SK-N-MC (cell line): ENCODE measurements around the gene TTC39A.

ENCODE experiments used
- DNase-seq: peaks from one replicate; pipeline ENCODE4 v3.0.0-alpha.2; 2011; ENCODE audit warnings: low read depth, low spot score
- H3K27ac ChIP-seq: fragments of 200-600 bp; sonication (generic); 2 replicates; pipeline ENCODE4 v1.5.1; 2016; ENCODE audit warnings: mixed run types
- H3K36me3 ChIP-seq: fragments of 200-600 bp; sonication (generic); 2 replicates; pipeline ENCODE4 v1.6.1; 2017; ENCODE audit warnings: antibody characterized with exemption, low read length, mixed read lengths; ENCODE audit not compliant: insufficient read depth
- H3K4me3 ChIP-seq: fragments of 200-600 bp; sonication (generic); 2 replicates; pipeline ENCODE4 v1.5.1; 2016
- H3K9ac ChIP-seq: fragments of 200-600 bp; sonication (generic); 2 replicates; pipeline ENCODE4 v1.8.0; 2017; ENCODE audit warnings: mixed run types, mixed read lengths; ENCODE audit not compliant: insufficient read length
- H3K9me3 ChIP-seq: fragments of 200-600 bp; sonication (generic); 2 replicates; pipeline ENCODE4 v1.6.1; 2017; ENCODE audit warnings: low read depth, mild to moderate bottlenecking, antibody characterized with exemption, low read length, moderate library complexity, mixed read lengths
- EZH2 ChIP-seq: fragments of 200-600 bp; sonication (generic); IDR thresholded peaks from one replicate; pipeline ENCODE4 v1.6.1; 2017; ENCODE audit warnings: antibody characterized with exemption
- FOXP2 ChIP-seq: optimal IDR thresholded peaks from 2 replicates; pipeline ENCODE3; 2011; ENCODE audit warnings: mild to moderate bottlenecking, moderate library complexity; ENCODE audit not compliant: insufficient read depth; ENCODE audit errors: extremely low read length, control extremely low read depth
- POLR2AphosphoS5 ChIP-seq: IDR thresholded peaks from 2 replicates; pipeline ENCODE4 v1.6.1; 2012; ENCODE audit warnings: mild to moderate bottlenecking, low read depth, low read length, borderline replicate concordance

The TTC39A gene

DNA sequence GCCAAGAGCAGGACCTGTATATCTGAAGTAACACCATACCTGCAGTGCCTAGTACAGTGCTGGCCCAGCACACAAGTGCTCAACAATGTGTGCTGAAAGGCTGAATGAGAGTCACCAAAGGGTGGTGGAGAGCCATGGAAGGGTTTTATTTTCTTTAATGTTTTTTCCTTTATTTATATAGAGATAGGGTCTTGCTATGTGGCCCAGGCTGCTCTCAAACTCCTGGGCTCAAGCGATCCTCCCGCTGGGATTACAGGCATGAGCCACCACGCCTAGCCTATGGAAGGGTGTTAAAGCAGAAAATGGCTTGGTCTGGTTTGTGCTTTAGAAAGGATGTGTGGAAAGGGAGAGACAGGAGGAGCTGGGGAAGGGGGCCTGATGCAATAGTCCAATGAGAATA lies 13.3 kb upstream of the TTC39A start:
- Histone ChIP-seq H3K4me3 (no peak overlapping the region), H3K9ac (no peak overlapping the region), H3K9me3 (no peaks in the 10 kb centered on the region), H3K36me3 (no peaks in the 10 kb centered on the region), H3K27ac (no peak overlapping the region)
- no peak for DNase-seq
- TF ChIP-seq EZH2, result no peak
- TF ChIP-seq POLR2AphosphoS5, result no peak
- TF ChIP-seq FOXP2, result no peak

DNA sequence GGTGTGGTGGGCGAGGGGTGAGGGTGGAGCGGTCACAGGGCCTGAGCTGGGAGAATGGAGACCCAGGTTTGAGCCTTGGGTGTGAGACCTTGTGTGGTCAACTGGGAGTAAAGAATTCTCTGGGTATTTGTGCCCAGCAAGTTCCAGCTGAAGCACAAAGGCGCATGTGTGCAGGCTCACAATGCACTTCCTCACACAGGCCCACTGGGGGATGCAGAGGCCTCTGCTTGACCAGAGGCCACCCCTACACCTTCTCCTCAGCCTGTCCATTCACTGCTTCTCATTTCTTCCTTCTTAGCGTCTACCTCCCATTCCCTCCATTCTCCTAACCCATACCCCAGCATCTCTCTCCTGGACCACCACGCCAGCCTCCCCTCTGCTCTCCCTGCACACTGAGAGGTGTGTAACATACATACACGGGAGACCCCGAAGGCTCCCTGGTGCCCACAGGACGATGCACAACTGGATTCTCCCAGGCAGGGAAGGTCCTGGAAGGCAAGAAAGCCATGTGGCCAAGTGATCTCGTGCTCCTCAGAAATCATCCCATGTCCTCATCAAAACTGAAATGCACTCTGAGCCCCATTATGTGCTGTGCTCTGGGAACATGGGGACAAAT lies 12.3 kb upstream of the TTC39A start:
- no peak for DNase-seq
- Histone ChIP-seq H3K9me3 (no peaks in the 10 kb centered on the region), H3K36me3 (no peaks in the 10 kb centered on the region), H3K4me3 (no peak overlapping the region), H3K27ac (no peak overlapping the region), H3K9ac (no peak overlapping the region)
- TF ChIP-seq FOXP2 (no peak), POLR2AphosphoS5 (no peak), EZH2 (no peak)

DNA sequence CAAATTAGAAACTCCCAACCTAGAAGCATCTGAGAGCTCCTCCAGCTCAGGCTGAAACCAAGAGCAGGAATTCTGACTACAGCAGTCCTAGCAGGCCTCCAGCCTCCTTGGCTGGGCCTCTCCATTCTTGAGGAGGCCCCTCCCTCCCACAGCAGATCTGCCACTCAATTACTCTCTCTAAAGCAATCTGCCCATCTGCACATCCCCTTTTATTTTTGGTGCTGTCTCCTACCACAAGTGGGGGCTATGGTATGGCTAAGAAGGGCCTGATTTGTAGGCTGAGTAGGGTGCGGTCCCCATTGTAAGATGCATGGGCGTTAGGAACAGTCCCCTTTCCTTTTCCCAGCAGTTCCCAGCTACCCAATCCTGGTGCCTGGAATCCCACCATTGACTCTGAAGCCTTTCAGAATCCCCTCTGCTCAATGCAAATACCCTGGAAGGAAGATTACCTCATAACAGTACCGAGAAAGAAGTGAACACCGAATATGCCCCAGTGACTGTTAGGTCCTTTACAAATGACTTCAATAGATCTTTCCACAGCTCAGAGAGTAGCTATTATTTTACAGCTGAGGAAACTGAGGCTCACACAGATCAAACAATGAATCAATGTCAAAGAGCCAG lies 11.6 kb upstream of the TTC39A start:
- DNase-seq, result no peak
- no peaks in the 10 kb centered on the region for H3K36me3 ChIP-seq
- H3K4me3 ChIP-seq, result no peak overlapping the region
- no peak for TF ChIP-seq EZH2
- no peak for TF ChIP-seq POLR2AphosphoS5
- no peak for TF ChIP-seq FOXP2
- no peaks in the 10 kb centered on the region for H3K9me3 ChIP-seq
- no peak overlapping the region for H3K27ac ChIP-seq
- no peak overlapping the region for H3K9ac ChIP-seq

DNA sequence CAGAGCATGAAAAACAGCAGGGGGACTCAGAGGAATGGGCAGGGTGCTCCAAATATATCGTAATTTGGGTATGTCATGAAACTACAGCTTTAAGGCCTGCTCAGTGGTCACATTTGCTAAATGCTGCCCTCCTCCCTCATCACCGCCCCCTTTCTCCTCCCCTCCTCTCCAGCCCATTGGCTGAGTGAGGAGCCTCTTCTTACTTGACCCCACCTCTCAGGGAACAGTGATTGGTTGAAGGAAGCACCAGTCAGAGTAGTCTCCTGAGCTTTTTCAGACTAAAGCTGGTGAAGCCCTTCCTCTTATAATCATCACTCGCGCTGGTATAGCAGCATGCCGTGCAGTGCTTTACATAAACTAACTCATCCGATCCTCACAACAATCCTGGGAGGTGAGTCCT lies 10.0 kb upstream of the TTC39A start:
- Histone ChIP-seq H3K27ac (no peak overlapping the region), H3K9me3 (no peaks in the 10 kb centered on the region), H3K9ac (no peak overlapping the region), H3K4me3 (no peak overlapping the region), H3K36me3 (no peaks in the 10 kb centered on the region)
- no peak for TF ChIP-seq EZH2
- TF ChIP-seq POLR2AphosphoS5, result no peak
- no peak for TF ChIP-seq FOXP2
- DNase-seq, result no peak

DNA sequence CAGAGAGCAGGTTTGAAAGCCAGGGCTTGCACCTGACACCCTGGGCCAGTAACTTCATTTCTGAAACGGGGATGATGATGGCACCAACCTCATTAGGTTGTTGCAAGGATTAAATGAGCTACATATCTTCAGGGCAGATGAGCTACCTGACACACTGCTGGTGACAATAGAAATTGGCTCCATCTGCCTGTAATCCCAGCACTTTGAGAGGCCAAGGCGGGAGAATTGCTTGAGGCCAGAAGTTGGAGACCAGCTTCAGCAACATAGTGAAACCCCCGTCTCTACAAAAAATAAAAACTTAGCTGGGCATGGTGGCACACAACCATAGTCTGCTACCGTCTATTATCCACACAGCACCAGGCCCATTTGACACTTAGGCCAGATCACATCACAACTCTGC lies 6.3 kb upstream of the TTC39A start:
- H3K9ac ChIP-seq, result no peak overlapping the region
- no peaks in the 10 kb centered on the region for H3K9me3 ChIP-seq

DNA sequence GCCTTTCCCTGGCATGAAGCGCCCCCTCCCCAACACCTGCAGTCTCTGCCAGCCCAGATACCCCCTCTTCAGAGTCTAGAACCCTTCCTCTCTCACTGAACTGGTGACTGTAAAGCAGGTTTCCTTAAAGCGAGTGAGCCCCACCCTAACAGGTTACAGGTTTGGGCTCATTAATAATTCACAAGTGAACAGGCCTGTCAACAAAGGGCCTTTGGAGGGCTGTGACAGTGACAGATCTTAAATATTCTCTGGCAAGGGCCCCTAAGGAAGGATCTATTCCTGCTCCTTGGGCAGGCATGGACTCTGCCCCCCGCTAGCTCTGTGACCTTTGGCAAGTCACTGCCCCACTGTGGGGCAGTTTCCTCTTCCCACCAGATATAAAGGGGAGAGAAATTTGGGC lies 5.6 kb upstream of the TTC39A start:
- Histone ChIP-seq H3K9ac (no peak overlapping the region), H3K36me3 (no peaks in the 10 kb centered on the region), H3K4me3 (no peak overlapping the region), H3K9me3 (no peaks in the 10 kb centered on the region), H3K27ac (no peak overlapping the region)
- TF ChIP-seq FOXP2, result no peak
- TF ChIP-seq POLR2AphosphoS5, result no peak
- TF ChIP-seq EZH2, result no peak
- DNase-seq, result no peak

More for the DNA sequence above, 6.3 kb upstream of the TTC39A start:
- no peak for DNase-seq
- Histone ChIP-seq H3K36me3 (no peaks in the 10 kb centered on the region), H3K27ac (no peak overlapping the region), H3K4me3 (no peak overlapping the region)
- TF ChIP-seq EZH2, result no peak
- TF ChIP-seq POLR2AphosphoS5, result no peak
- no peak for TF ChIP-seq FOXP2

DNA sequence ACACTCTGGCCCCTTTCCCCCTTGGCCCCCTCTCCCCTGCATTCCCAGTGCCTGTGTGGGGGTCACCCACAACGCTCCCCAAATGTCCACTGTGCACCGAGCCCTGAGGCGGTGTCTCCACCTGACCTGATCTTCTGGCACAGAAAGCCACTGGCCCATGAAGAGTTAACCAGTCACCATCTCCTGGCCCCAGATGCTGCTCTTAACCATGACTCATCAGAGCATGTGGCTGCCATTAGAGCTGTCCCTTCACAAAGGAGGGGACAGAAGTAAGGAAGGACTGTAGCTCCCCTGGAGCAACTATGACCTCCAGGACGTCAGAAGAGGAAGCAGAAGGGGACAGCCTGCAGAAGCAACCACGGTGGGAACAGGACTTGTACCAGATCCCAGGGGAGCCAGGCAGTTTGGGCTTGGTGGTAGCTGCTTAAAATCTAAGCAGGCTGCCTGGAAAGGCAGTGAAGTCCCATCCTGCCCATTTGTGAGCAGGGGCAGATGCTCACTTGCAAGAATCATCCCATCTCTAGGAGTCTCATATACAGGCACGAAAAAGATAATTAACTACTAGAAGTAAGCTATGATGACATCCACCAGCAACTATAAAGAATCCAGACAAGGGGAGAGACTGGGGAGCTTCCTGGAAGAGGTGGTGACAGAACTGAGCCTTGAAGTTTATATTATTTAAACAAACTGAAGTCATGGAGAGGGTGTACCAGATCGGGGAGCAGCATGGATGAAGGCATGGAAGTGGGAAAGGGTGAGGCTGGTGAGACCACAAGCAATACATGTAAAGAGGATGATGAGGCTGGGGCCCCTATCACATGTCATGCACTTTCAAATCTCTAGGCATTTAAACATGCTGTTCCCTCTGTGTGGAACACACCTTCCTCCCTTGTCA lies 1.1 kb upstream of the TTC39A start:
- DNase-seq, result no peak
- H3K9me3 ChIP-seq, result no peaks in the 10 kb centered on the region
- H3K9ac ChIP-seq, result no peak overlapping the region
- no peak overlapping the region for H3K4me3 ChIP-seq
- no peaks in the 10 kb centered on the region for H3K36me3 ChIP-seq
- no peak overlapping the region for H3K27ac ChIP-seq
- no peak for TF ChIP-seq FOXP2
- no peak for TF ChIP-seq EZH2
- TF ChIP-seq POLR2AphosphoS5, result no peak

DNA sequence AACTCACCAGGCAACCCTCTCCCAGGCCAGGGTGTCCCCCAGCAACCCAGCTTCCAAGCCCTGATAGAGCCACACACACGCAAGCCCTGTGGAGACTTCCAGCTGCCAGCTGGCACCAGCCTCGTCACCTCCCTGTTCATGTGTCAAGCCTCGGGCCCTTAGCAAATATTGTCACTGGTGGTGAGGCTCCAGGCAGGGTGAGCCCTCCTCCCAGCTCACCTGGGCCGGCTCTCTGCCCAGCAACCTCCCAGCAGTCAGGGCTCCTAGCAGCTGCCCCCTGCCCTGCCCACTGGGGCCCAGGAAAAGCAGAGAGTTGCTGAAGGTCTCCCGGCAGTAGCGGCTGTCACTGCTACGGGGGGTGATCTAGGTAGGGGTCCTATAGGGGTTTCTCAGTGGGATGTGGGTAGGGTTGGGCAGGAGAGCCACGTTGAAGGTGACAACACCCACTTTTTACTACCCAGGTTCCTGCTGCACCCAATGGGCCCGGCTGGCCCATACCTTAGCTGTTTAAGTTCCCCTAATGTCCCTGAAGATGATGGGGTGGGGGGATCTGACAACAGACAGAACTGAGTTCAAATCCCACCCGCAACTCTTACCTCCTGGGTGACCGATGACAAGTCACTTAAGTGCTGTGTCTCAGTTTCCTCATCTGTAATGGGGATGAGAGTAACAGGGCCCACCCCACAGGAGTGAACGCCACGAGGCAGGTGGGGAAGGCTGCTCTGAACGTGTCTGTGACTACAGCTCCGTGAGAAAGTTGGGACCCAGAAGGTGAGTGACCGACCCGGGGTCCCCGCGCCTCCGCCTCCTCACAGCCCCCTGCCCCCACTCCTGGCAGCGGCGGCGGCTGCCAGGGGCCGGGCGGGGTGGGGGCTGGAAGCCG lies 678 bp downstream of the TTC39A start:
- H3K9ac ChIP-seq, result no peak overlapping the region

More for the DNA sequence above, 678 bp downstream of the TTC39A start:
- Histone ChIP-seq H3K9me3 (no peaks in the 10 kb centered on the region), H3K4me3 (no peak overlapping the region), H3K27ac (no peak overlapping the region), H3K36me3 (no peaks in the 10 kb centered on the region)
- TF ChIP-seq EZH2 (no peak), FOXP2 (no peak)
- no peak for DNase-seq
